Measurements from ENCODE around the gene MPP3.
A peak's percentile ranks its signal among the peaks of the same experiment; 100 is the strongest.

Gene MPP3

GRCh38 chr17:43779145-43780125, 53.5 kb downstream of the MPP3 start:
- H4K20me1 ChIP-seq (ENCODE audit: insufficient read depth), result no peaks in the 10 kb centered on the region
- no peak for TF ChIP-seq CTCF (conservative IDR thresholded peaks at IDR 0.05; ENCODE audit: low read depth, low read length)
- H3K36me3 ChIP-seq (ENCODE audit: insufficient read depth), result no peaks in the 10 kb centered on the region
- H2AFZ ChIP-seq (ENCODE audit: low read depth), result peak overlapping the region; percentile 92
- peak overlapping the region; percentile 29; the same call in 1 of the 2 replicates for H3K9ac ChIP-seq
- H3K27me3 ChIP-seq (ENCODE audit: insufficient read depth, low read depth), result peaks cover 35% of the 10 kb centered on the region
- no peaks in the 10 kb centered on the region; the same call in 1 of the 2 replicates for H3K79me2 ChIP-seq (ENCODE audit: insufficient read depth, low read depth)
- H3K4me2 ChIP-seq, result peak overlapping the region; percentile 95
- peaks cover 8% of the 10 kb centered on the region for H3K4me1 ChIP-seq (ENCODE audit: low read depth, poor library complexity, severe bottlenecking)
- no peak overlapping the region for H3K4me3 ChIP-seq (IDR thresholded peaks at IDR 0.05; ENCODE audit: insufficient read depth, low read depth, low read length)
- H3K27ac ChIP-seq, result no peak overlapping the region

DNA sequence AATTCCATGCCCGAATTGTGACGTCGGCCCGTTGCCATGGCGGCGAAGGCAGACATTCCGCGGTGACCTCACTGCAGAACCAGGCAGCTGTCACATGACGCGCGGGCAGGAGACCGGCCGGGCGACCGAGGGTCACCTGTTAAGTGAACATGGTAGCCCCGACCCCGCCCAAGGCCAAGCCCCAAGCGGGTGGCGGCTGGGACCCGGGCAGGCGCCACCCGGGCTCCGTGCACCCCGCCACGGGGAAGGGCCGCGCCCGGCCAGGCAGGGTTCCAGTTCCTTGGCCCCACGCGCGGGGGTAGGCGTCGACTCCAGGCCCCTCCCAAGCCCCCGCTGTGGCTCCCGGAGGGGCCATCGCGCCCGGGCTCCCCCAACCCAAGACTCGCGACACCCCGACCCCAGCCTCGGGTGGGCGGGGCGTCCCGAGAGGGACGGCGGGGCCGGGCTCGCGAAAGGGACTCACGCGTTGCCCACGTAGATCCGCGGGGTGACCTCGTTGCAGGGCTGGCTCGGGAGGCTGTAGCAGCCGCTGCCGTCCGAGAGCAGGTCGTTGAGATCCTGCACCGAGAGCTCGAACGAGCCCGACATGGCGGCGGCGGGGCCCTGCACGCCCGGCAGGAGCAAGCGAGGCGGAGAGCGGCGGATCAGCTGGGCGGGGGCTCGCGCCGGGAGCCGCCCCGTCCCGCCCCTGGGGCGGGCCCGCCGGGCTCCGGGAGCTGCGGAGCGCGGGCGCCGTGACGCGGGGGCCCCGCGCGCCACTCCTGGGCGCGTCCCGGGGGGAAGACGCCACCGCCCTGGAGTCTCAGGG, 54.4 kb downstream of the MPP3 start, which contains the start of gene DUSP3:
Gene DUSP3, minus strand, starts transcription at position 641 of the 808 bp plus-strand sequence. Its CDS starts 53 bp downstream, at position 588.
- Histone ChIP-seq H3K9ac (peak within 1 kb of the TSS; percentile 92), H3K4me3 (IDR thresholded peaks at IDR 0.05; ENCODE audit: insufficient read depth, low read depth, low read length) (no peak within 1 kb of the TSS), H3K4me2 (peak within 1 kb of the TSS; percentile 95), H3K27me3 (ENCODE audit: insufficient read depth, low read depth) (peaks cover 29% of the 10 kb centered on the region), H3K79me2 (ENCODE audit: insufficient read depth, low read depth) (no peaks in the 10 kb centered on the region; the same call in 1 of the 2 replicates), H3K27ac (peak within 1 kb of the TSS; percentile 70), H3K36me3 (ENCODE audit: insufficient read depth) (no peaks in the 10 kb centered on the region), H4K20me1 (ENCODE audit: insufficient read depth) (no peaks in the 10 kb centered on the region), H3K4me1 (ENCODE audit: low read depth, poor library complexity, severe bottlenecking) (peaks cover 8% of the 10 kb centered on the region), H2AFZ (ENCODE audit: low read depth) (peak within 1 kb of the TSS; percentile 92)
- TF ChIP-seq CTCF (conservative IDR thresholded peaks at IDR 0.05; ENCODE audit: low read depth, low read length), result 0 out of 2 replicates have a peak, but pooled peaks have one; percentile 1

- Histone ChIP-seq H3K4me1 (ENCODE audit: low read depth, poor library complexity, severe bottlenecking) (peaks cover 7% of the 10 kb centered on the region), H3K27ac (no peak overlapping the region), H3K4me3 (IDR thresholded peaks at IDR 0.05; ENCODE audit: insufficient read depth, low read depth, low read length) (no peak overlapping the region), H3K79me2 (ENCODE audit: insufficient read depth, low read depth) (no peaks in the 10 kb centered on the region; the same call in 1 of the 2 replicates), H3K9ac (no peak overlapping the region), H3K27me3 (ENCODE audit: insufficient read depth, low read depth) (peaks cover 2% of the 10 kb centered on the region), H4K20me1 (ENCODE audit: insufficient read depth) (no peaks in the 10 kb centered on the region), H3K36me3 (ENCODE audit: insufficient read depth) (no peaks in the 10 kb centered on the region), H2AFZ (ENCODE audit: low read depth) (no peak overlapping the region), H3K4me2 (no peak overlapping the region)
- no peak for TF ChIP-seq CTCF (conservative IDR thresholded peaks at IDR 0.05; ENCODE audit: low read depth, low read length)
Measured at GRCh38 chr17:43774304-43775250, 58.4 kb downstream of the MPP3 start.
